Measurements from ENCODE around the gene PCDH1.

The PCDH1 gene

DNA sequence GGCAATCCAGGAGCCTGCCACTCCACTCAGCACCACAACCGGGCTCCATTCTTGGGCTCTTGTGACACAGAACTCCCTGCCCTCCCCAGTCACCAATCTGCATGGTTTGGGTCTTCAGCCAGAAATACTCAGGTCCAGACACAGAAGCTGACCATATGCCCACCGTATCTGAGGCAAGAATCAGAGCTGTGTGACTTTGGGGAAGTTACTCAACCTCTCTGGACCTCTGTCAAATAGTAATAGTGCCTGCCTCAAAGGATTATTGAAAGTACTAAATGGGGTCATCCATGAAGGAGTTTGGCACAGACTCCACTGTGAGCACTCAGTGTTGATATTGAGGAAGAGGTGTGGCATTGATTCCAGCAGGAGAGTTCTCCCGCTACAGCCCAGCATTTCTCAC, 67.5 kb downstream of the PCDH1 start:
- DNase-seq (ENCODE audit: low spot score): no peak

DNA sequence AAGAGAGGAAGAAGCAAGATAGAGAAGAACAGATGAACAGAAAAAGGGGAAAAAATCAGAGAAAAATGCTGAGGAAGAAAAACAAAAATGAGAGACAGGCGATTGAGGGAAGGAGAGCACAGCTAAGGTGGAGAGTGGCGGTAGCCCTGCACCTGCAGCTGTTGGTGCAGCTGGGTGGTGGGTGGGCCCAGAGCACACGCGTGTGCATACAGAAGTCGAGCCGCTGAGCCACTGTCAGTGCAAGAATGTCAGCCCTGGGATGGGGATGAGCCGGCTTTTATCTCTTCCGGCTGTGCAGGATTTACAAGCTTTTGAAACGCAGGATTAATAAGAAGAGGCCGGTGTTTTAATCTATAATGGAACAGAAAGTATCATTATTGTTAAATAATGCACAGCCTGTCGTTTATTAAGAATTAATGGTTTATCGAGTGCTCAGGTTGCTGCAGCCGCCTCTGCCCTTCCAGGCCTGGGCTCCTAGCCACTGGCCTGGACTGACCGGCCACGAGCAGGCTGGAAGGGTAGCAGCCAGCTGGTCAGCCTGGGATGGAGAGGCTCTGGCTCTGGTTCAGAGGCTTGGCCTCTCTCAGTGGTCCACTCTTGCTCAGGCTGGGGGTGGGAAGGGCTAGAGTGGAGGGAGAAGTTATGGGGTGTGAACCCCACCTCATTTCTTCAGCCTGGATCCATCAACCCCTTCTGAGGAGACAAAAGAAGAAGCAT, 68.7 kb downstream of the PCDH1 start:
- no peak for DNase-seq (ENCODE audit: low spot score)

DNA sequence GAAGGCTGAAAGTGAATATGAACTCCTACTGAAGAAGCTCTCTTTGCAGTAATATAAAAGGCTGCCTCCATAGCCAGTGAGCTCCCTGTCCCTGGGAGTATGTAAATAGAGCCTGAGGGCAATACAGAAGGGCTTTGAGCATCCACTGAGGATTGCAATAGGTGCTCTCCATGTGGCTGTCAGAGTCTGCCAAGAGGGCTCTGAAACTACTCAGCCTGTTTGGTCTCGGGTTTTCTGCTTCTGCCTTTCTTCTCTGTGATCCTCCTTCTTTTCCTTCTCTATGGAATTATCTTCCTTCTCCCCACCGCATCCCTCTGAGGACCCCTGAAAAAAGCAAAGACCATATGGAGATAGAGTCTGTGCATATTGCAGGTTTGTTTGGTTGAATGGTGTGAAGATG, 69.4 kb downstream of the PCDH1 start:
- no peak for DNase-seq (ENCODE audit: low spot score)

DNA sequence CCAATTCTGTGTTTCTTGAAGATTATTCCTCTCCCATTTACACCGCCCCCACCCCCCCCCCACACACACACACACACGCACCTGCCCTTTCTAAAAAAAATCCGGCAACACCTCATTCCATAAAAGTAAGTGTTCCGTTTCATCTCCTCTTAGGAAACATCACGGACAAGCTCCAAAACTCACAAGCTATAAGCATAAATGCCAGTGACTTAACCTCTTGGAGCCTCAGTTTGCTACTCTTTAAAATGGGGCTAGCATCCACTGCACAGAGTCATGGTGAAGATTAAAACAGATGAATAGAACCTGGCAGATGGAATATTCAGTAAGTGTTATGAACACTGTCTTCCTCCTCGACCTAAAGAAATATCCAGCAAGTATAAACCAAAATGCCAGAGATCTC, 70.5 kb downstream of the PCDH1 start:
- DNase-seq (ENCODE audit: low spot score): no peak

DNA sequence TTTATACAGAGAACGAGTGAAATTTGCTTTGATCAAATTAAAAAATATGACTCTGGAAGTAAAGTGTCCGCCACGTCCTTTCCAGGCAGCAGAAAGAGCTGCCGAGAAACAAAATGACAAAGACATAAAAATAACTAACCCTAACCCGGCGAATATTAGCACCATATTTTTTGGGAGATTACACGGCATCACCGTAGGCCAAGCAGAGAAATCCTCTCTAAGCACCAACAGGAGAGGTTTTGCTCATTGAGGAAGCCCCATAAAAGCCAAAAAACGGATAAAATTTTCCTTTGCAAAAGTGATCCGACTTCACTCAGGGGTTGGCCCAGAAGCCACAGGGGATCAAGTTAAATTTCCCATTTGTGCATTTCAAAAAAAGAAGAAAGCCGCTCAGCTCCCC, 70.9 kb downstream of the PCDH1 start:
- no peak for DNase-seq (ENCODE audit: low spot score)

DNA sequence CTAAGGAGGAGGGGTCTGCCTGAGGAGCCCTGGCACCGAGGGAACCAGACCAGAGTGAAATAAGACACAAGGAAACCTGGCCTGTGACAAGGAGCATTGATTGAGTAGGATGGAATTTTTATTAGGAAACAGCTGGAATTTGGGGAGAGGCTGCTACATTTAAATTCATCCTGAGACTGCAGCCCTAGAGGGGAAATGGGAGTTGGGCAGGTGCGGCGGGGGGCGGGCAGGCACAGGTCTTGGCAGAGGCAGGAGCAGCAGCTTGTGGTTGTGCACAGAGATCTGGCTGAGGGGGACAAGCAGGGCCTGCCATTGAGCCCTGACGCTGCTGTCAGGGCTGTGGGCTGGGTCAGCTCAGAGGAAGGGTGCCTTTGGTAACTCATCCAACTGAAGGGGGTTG, 71.6 kb downstream of the PCDH1 start:
- DNase-seq (ENCODE audit: low spot score): no peak

DNA sequence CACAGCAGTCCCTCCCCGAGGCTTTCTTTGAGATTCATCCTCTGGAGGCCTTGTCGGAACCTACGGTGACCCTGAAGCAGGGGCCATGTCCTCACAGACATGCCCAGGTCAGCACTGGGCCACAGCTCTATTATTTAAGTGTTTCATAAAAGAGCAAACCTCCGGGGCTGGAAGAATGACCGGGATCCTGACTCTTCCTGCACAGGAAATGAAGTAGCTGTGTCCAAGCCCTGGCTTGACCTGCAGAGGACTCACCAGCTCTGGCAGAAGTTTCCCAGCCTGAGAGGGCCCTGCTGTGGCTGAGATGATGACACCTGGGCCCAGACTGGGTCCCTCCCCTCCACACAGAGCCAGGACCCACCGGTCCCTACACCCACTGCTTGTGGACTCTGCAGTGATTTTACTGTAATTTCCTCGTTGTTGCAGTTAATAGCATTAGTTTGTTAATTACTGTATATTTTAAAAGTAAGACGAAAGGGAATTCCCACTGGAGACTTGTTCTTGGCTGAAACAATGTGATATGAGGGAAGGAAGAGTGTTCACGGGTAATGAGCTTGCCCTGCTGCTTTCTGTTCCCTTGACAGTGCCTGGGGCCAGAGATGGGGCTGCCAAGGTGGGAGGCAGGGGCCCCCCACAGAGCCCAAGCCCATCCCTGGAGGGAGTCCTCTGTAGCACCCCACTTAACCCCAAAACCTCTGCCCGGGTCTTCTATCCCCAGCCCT, 72.2 kb downstream of the PCDH1 start:
- no peak for DNase-seq (ENCODE audit: low spot score)

DNA sequence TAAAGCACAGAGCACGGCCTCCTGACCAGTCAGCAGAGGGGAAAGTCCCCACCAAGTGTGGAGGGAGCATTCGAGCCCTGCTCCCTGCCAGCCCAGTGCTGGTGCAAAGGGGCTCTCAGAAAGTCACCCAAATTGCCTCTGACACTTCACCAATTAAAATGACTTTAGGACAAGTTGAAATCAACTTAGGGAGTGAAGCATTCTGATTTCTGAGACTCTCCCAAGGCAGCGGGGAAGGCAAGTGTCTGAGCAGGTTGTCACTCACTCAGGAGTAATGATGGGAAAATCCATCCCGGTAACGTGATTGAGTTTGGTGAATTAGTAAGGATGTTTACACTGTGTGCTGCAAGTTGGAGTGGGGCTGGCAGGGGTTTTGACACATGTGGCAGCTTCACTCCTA, 73.7 kb downstream of the PCDH1 start:
- no peak for DNase-seq (ENCODE audit: low spot score)
